MCF 10A (cell line): ENCODE data around the gene PRIMA1. TPM values are rescaled to one million over a fixed set of nuclear protein-coding genes. Genes with fewer than 3 reads are reported as not detected.
A peak's percentile ranks its signal among the peaks of the same experiment; 100 is the strongest.

Experiments used
- BruUV-seq: library from RNA; stranded (reverse); fragments of 400-500 nt; replicated peaks from 2 replicates; lab custom pipeline; 2021; lab: Mats Ljungman, UMichigan
- CTCF ChIA-PET: fragments of 300-600 bp; sonication (Branson Sonifier 250); formaldehyde crosslinking; extraction: SDS; loops from one replicate; lab custom pipeline; 2021; ENCODE audit warnings: antibody characterized with exemption, inconsistent platforms; lab: Yijun Ruan, JAX
- POLR2A ChIA-PET: fragments of 300-600, 350-650 bp; sonication (Branson Sonifier 250); formaldehyde crosslinking; extraction: SDS; loops from one replicate; lab custom pipeline; 2020; ENCODE audit warnings: antibody characterized with exemption, inconsistent platforms; lab: Yijun Ruan, JAX
- DNase-seq: peaks from one replicate; pipeline ENCODE4 v3.0.0-alpha.2; 2018; ENCODE audit not compliant: unreplicated experiment
- H3K27ac Mint-ChIP-seq: one replicate; pipeline ENCODE4 v1.8.0; 2022; ENCODE audit warnings: mild to moderate bottlenecking, low read depth, mixed read lengths; ENCODE audit not compliant: unreplicated experiment
- H3K27me3 Mint-ChIP-seq: one replicate; pipeline ENCODE4 v1.8.0; 2022; ENCODE audit warnings: mixed read lengths; ENCODE audit not compliant: insufficient read depth, unreplicated experiment
- H3K36me3 Mint-ChIP-seq: one replicate; pipeline ENCODE4 v1.8.0; 2022; ENCODE audit warnings: mild to moderate bottlenecking, moderate library complexity, mixed read lengths; ENCODE audit not compliant: insufficient read depth, unreplicated experiment
- H3K4me1 Mint-ChIP-seq: one replicate; pipeline ENCODE4 v1.8.0; 2022; ENCODE audit warnings: mixed read lengths; ENCODE audit not compliant: insufficient read depth, unreplicated experiment
- H3K4me3 Mint-ChIP-seq: one replicate; pipeline ENCODE4 v1.8.0; 2022; ENCODE audit warnings: mild to moderate bottlenecking, moderate library complexity, mixed read lengths; ENCODE audit not compliant: unreplicated experiment
- H3K9me3 Mint-ChIP-seq: one replicate; pipeline ENCODE4 v1.8.0; 2022; ENCODE audit warnings: mixed read lengths; ENCODE audit not compliant: unreplicated experiment
- CTCF ChIP-seq: fragments of 200-600 bp; IDR thresholded peaks from one replicate; pipeline ENCODE4 v1.8.0; 2022; ENCODE audit warnings: antibody characterized with exemption, mild to moderate bottlenecking; ENCODE audit not compliant: unreplicated experiment
- intact Hi-C: fragments of 100-400 bp; cut with micrococcal nuclease; formaldehyde crosslinking; loops from 2 replicates; pipeline ENCODE4 v1.14.1; 2022
- total RNA-seq: library from RNA; stranded (reverse); gene quantifications from 2 replicates; pipeline ENCODE4 v1.2.3, GENCODE V29; 2022

The PRIMA1 gene
- total RNA-seq, 1 experiment from 2014 or later: not detected

GRCh38 chr14:93830753-93831461, 42.6 kb upstream of the PRIMA1 start:
- DNase-seq: peak; percentile 43
- TF ChIP-seq CTCF: no peak
- Mint-ChIP-seq H3K27ac (no peak overlapping the region), H3K27me3 (peaks cover 20% of the 10 kb centered on the region), H3K4me1 (no peaks in the 10 kb centered on the region), H3K9me3 (no peaks in the 10 kb centered on the region), H3K4me3 (no peak overlapping the region), H3K36me3 (no peaks in the 10 kb centered on the region)
- POLR2A ChIA-PET: no interaction called here
- intact Hi-C loops: no loop called here
- CTCF ChIA-PET: no interaction called here
- no TSS peak for BruUV-seq

- no peaks in the 10 kb centered on the region for H3K36me3 Mint-ChIP-seq
- ChIA-PET POLR2A (no interaction called here), CTCF (no interaction called here)
- no peak for TF ChIP-seq CTCF
- no TSS peak for BruUV-seq
- H3K27me3 Mint-ChIP-seq: peaks cover 25% of the 10 kb centered on the region
- no peak overlapping the region for H3K4me3 Mint-ChIP-seq
- intact Hi-C loops: no loop called here
- H3K4me1 Mint-ChIP-seq: no peaks in the 10 kb centered on the region
- H3K9me3 Mint-ChIP-seq: no peaks in the 10 kb centered on the region
- DNase-seq: no peak
- no peak overlapping the region for H3K27ac Mint-ChIP-seq
These were observed 41.7 kb upstream of the PRIMA1 start for GRCh38 chr14:93829839-93830481.

- Mint-ChIP-seq H3K4me3 (no peak overlapping the region), H3K27me3 (peaks cover 23% of the 10 kb centered on the region), H3K9me3 (no peaks in the 10 kb centered on the region), H3K4me1 (no peaks in the 10 kb centered on the region), H3K36me3 (no peaks in the 10 kb centered on the region), H3K27ac (no peak overlapping the region)
- no TSS peak for BruUV-seq
- CTCF ChIA-PET: no interaction called here
- POLR2A ChIA-PET: no interaction called here
- TF ChIP-seq CTCF: no peak
- intact Hi-C loops: no loop called here
- DNase-seq: no peak
These were observed 36.9 kb upstream of the PRIMA1 start for GRCh38 chr14:93825235-93825553.

GRCh38 chr14:93824518-93825234, 36.4 kb upstream of the PRIMA1 start:
- Mint-ChIP-seq H3K9me3 (no peaks in the 10 kb centered on the region), H3K36me3 (no peaks in the 10 kb centered on the region), H3K4me1 (no peaks in the 10 kb centered on the region), H3K4me3 (no peak overlapping the region), H3K27ac (no peak overlapping the region), H3K27me3 (peaks cover 19% of the 10 kb centered on the region)
- no peak for DNase-seq
- intact Hi-C loops: no loop called here
- no peak for TF ChIP-seq CTCF
- CTCF ChIA-PET: no interaction called here
- no TSS peak for BruUV-seq
- POLR2A ChIA-PET: no interaction called here
